Measurements from ENCODE around the gene GRIP1.

GRIP1 gene

DNA sequence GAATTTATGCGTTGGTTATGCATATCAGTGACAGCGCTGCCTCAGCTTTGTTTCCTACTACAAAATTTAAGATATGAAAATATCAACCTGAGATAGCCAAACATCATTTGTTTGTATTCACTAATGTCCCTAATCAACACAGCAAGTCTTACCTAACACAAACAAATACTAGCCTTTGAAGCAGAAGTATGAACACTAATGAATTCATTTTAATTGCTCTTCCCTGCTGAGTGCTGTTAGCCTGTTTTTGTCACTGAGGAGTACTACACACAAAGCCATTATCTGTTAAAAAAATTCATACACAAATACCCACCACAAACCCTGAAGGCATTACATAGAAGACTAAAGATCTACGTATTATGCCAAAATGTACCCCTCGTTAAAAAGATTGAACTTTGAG, 225.8 kb downstream of the GRIP1 start:
- no peak for DNase-seq

DNA sequence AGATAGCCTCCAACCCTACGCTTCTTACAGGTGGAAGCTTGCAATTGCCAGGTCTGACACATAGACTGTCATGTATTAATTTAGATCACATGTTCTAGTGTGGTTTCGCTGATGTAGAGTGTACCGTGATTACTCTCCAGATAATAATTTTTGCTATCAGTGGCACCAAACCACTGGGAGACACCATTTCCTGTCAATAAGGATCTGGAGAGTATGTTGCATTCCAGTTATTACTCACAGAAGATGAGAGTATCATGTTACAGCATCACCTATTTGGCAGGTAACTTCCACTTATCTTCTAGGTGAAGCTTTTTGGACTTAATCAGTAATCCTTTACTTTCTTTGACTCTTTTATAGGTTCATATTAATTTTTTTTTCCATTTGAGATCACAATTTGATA, 229.3 kb downstream of the GRIP1 start:
- no peak for DNase-seq

DNA sequence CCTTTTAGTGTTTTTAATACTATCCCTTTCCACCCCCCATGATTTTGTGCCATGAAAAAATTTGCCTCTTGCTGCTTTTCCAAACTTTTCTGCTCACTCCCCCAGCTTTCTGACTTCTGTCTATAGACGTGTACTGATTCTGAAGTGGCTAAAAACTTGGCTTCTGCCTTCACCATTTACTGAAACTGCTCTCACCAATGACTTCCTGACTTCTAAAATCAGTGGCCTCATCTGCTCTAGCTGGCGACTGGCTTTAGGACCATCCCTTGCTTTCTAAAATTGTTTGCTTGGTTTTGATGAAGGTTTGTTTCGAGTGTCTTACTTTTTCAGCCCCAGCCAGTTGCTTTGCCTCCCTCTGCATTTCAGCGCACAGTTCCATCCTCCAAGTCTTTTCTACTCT, 231.2 kb downstream of the GRIP1 start:
- DNase-seq = no peak

DNA sequence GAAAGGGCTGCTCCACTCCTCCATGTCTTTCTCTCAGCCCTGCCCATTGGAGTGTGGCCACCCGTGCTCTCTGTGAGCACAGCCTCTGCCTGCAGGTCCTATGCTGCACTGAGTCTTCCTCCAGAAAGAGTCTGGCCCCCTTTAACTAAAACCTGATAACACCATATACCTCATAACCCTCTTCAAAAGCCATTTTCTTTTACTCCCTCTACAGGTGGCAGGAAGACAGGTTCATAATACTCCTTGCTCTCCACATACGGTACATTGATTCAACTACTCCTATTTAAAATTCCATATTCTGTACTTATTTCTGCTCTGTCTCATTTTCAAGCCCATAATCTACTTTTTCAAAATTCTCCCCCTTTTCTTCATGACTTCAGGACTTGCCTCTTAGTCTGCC, 232.6 kb downstream of the GRIP1 start:
- DNase-seq = no peak

DNA sequence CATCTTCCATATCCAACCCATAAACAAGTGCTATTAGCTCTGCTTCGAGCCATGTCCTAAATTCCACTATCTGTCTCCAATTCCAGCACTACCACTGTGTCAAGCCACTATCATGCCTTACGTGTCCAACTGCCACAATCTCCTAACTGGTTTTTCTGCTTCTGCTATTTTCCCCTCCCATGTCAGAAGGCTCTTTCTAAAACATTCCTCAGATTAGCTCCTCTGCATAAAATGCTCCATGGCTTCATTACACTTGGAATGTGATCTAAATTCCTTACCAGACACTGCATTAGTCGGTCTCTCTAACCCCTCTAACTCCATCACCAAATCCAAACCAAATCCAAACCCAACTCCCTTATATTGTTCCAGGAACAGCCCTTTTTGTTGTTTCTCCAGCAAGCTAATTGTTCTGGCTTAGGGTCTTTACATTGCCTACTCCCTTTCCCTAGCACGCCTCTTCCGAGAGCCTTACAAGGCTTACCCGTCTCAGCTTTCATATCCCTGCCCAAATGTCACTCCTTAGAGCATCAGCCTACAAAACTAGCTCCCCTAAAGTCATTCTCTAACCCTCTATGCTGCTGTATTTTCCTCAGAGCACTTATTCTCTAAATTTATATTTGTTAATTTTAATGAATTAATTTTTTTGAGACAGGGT, 236.8 kb downstream of the GRIP1 start:
- DNase-seq = no peak

DNA sequence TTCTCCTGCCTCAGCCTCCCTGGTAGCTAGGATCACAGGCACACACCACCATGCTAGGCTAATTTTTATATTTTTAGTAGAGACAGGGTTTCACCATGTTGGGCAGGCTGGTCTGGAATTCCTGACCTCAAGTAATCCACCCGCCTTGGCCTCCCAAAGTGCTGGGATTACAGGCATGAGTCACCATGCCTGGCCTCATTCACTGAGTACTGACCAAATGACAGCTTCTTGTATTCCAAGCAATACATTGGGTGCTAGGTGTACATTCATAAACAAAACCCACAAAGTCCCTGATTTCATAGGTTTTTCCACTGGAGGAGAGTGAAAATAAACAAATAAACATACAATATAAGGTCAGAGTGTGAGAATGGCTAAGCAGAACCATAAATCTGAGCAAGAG, 240.3 kb downstream of the GRIP1 start:
- DNase-seq = no peak

DNA sequence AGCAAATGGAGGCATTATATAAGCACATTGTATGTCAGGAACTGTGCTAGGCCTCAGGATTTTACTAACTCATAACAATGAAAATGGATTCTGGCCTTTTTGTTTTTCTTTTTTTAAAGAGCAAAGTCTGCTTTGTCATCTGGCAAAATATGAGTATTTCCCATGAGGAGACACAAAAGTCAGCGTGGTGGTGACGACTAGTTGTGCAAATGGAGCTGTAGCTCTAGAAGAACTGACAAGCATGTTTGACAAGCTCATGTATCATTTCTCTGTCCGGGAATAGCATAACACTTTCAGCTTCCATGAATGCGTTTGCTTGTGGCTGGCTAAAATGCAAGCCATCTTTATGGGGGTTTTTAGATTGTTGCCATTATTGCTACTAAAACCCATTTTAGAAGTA, 248.8 kb downstream of the GRIP1 start:
- DNase-seq = no peak

DNA sequence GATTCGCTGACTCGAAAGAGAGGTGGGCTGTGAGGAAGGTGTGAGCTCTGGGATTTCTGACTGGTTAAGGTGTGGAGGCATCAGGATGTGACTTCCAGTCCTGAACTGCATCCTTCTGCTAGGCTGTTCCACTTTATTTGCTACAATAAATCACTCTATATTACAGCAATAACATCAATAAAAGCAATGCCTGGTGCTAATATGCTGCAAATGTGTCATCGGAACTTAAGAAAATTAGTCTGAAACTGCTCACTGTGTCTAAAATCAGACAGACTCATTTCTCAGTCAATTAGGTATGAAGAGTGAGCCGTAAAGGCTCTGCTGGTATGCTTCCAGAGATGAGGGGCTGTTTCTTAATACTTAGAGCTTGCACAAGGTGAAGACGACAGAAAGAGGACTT, 250.0 kb downstream of the GRIP1 start:
- no peak for DNase-seq

DNA sequence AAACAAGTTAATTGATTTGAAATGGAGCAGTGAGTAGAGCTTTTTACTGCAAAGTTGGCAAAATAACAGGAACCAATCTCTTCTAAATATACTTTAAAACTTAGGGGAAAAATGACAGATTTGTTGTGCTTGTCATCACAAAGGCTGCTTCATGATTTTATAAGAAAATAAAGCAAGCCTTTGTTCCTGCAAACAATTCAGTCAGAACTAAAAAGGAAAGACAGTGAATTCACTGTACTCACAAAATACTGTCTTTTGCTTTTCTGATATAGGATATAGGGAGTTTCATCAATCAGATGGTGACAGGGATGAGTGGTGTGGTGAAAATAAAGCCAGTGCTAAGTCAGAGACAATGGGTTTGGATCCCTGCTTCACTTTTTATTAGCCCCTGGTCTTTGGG, 250.6 kb downstream of the GRIP1 start:
- no peak for DNase-seq

DNA sequence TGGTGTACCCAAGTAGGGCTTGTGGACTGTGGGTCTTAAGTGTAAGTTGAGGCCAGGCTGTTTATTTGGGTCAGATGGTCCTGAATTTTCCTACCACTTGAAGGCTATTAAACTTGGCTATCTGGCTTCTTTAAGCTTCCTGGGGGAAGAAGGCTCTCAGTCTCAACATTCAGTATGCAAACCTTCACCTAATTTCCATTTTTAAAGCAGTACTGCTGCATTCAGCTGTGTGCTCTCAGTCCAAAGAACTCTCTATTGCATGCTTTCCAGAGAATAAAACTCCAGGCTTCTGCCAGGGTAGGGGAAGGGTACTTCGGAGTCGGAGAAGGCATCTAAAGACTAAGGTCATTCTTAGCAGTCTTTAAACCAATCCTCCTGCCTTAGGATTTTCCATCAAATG, 252.2 kb downstream of the GRIP1 start:
- DNase-seq = no peak

DNA sequence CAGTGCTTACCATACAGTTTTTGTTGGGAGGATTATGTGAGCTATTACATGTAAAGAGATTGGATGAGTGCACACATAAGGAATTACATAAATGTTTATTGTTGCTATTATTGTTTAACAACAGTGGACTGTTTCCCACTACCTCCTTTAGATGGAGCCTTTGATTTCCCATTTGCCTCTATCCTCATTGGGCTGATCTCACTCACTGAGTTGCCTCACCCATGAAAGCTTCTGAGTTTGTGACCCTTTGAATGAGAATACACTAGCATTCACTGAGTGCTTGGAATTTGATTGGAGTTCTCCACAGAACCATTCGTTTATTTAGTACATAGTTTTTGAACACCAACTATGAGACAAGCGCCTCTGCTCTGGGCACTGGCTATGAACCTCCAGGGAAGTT, 255.6 kb downstream of the GRIP1 start:
- no peak for DNase-seq

DNA sequence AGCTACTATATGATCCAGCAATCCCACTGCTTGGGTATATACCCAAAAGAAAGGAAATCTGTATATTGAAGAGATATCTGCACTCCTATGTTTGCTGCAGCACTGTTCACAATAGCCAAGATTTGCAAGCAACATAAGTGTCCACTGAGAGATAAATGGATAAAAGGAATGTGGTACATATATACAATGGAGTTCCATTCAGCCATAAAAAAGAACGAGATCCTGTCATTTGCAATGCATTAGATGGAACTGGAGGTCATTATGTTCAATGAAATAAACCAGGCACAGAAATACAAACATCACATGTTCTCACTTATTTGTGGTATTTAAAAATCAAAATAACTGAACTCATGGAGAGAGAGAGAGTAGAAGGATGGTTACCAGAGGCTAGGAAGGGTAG, 260.0 kb downstream of the GRIP1 start:
- no peak for DNase-seq

DNA sequence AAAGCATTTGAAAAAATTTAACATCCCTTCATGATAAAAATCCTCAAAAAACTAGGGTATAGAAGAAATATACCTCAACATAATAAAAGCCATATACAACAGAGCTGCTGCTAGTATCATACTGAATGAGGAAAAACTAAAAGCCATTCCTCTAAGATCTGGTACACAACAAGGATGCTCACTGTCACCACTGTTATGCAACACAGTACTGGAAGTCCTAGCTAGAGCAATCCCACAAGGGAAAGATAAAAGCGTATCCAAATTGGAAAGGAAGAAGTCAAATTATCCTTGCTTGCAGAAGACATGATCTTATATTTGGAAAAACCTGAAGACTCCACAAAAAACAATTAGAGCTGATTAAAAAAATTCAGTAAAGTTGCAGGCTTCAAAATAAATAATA, 261.7 kb downstream of the GRIP1 start:
- no peak for DNase-seq

DNA sequence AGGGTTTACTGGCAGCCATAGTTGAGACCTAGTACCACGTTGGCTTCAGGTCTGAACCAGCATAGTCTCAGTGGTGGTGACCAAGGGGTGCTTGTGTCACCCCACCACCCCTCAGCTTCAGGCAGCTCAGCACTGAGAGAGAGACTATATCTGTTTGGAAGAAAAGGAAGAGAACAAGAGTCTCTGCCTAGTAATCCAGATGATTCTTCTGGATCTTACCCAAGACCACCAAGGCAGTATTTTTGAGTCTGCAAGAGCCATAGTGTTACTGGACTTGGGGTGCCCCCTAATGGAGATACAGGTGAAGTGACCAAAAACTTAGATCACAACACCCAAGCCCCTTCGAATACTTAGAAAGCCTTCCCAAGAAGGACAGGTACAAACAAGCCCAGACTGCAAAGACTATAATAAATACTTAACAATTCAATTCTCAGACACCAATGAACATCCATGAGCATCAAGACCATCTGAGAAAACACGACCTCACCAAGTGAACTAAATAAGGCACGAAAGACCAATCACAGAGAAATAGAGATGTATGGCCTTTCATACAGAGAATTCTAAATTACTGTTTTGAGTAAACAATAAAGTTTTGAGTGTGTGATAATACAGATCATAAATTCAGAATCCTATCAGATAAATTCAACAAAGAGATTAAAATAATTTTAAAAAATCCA, 269.5 kb downstream of the GRIP1 start:
- DNase-seq = peak; percentile 59

DNA sequence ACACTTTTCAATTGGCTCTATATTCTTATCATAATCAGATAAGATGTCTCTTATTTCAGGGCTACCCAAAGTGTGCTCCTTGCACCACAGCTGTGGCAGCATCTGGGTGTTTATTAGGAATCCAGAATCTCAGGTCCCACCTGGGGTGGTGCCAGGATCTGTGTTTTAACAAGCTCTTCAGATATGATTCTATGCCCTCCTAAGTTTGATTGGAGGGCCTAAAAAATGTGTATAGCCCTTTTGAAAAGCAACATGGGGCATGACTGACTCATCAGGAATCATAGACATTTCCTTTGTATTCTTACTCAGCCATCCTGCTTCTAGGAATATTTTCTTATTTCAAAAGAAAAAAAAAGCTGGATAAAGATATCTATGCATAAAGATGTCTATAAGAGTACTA, 273.5 kb downstream of the GRIP1 start:
- DNase-seq = no peak

DNA sequence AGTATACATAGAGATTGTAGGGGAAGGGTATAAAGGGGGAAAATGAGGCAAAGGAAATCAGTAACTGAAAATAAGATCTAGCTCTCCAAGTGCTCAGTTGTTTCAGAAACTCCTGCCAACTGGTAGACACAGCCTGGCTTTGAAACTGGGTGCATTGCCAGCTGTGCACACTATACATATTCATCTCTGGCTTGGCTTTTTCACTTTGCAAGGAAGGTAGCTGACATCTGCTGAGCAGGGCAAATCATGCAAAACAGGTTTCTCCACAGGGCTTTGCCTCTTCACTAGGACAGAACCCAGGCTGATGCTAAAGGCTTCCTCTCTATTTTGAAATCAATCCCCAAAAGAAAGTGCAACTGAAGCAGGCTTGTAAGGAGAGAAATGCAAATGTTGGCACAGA, 275.1 kb downstream of the GRIP1 start:
- DNase-seq = no peak

DNA sequence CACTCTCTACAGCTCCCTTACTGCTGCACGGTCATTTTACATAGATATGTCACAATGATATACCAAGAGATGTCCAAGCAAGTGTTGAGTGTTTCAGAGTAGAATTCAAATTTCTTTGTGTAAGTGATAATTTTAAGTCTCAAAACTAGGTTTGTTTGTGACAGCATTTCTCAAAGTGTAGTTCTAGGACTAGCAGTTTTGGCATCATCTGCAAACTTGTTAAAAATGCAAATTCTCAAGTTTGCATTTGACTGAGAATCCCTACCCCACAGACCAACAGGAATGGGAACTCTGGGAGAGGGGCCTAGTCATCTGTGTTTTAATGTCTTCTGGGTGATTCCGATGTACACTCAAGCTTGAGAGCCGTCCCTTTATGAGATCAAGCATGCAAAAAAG, 279.0 kb downstream of the GRIP1 start:
- DNase-seq = no peak

DNA sequence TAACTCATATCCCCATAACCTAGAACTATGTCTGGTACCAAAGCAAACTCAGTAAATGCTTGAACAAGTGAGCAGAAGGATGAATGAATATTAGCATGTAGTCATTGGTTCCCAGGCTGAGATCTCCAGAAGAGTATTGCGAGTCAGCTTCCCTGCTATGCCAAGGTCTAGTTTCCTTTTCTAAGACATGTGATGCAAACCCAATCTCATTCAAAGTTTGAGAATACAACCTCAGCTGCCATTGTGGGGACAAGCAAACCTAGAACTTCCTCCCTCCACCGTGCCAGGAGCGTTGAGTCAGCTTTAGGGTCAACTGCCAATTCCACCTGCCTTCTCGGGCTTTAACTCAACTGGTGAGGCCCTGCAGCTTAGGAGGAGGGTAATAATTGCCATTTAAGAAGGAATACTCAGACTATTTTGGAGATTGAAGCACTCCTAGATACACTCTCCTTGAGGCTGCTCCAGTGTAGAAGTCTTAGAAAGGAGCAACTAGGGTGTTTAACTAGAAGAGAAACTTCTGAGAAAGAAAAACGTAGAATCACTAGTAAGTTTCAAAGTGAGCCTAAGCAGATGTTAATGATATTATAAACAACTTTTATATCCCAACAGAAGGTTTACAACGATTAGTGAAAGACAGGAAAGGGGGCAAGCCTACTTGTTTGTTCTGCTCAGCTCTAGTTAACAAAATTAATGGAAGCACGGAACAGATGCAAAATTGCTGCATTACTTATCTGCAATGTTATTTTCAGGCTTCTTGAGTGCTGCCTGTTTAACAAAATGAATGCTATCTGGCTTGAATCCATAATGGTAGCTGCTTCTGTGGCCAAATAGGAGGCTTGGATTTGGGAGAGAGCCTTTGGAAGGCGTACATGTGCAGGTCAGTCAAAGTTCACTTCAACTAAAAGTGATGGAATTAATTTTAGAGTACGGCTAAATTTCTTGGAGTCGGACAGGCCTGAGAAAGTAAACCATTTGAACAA, 279.7 kb downstream of the GRIP1 start:
- peak; percentile 24 to 35 for DNase-seq

DNA sequence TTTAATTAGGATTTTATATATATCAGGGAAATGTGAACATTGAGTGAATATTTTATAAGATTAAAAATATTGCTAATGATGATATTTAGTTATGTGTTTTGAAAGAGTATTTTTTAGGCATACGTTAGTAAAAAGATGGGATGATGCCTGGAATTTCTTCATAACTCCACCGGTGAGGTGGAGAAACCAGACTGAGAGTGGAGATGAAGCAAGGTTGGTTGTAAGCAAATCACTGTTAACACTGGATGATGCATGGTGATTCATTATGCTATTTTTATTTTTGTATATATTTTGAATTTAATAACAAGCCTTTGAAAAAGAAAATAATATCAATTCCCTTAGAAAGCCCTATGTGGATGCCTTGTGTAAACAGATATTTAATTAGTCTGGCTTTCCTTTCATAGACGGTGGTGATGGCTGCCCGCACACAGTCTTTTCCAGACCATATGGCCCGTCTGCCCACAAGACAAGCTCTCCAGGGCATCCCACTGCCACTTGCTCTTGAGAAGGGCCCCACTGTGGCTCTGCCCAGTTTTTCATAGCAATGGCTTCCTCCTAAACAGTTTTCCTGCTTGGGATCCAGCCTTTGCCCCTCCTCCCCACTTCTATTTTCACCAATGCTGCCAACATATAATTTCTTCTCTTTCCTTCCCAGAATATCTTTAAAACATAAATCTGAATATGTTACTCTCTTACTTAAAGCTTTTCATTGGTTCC, 281.1 kb downstream of the GRIP1 start:
- no peak for DNase-seq

DNA sequence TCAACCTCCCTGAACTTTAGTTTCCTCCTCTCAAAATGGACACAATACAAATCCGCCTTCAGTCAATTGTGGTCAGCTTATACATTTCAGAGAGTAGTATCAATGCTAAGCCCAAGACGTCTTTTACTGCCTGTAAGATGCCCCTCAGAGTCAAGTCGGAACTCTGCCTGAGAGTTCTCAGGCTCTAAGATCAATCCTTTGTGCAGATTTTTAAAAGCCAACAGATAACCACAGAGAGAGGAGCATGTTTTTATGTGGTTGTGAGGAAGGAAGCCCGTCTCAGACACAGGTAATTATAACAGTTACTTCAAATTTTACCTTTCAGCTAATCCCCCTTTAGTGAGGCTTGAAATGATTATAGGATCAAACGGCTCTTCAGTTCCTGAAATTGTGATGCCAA, 285.0 kb downstream of the GRIP1 start:
- DNase-seq = no peak

DNA sequence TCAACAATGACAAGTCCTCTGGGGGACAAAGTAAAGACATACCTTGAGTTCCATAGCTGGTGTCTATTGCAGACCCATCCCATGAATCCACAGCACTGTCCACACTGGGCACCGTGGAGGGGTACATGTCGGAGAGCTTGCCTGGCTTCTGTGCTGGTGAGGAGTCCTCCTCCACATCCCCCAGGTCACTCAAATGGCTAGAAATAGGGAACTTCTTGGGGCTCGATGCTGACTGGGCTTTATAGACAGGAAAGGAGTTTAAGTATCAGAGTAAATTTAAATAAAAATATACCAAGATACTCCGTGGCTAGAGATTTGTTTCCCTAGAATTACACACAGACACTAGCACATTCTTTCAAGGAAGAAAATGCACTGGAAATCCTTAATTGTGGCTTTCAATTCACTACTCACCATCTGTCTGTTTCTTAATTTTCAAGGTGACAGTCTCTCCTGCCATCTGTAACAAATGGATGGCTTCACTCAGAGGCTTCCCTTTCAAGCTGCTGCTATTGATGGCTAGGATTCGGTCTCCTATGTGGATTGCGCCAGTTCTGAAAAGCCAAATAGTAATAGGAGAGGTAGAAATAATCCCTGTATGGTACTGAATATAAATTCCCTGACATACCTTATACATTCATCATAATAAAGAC, 286.5 kb downstream of the GRIP1 start:
- peak in 1 of 2 donors; percentile 11 for DNase-seq

DNA sequence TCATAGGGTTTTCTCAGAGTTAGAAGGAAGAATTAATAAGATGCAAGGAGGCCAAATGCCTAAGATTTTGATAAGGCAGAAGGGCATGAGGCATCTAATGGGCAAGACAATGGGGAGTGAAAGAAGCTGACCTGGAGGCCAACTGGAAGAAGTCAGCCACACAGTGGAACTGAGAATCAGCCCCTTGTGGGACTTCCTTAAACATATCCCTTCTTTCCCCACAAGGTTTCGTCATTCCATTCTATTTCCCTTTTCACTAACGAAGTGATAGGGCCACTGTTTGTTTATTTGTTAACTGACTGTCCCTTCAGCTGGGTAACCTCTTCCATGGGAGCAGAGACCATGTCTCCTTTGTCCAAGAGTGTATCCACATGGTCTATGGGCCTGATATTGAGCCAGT, 290.4 kb downstream of the GRIP1 start:
- DNase-seq = peak; percentile 80 to 92

Measured in inflammatory macrophage (primary cell).